Ovary (tissue), 3 donors: ENCODE results near the gene ENTPD7.

Experiments
- EP300 ChIP-seq: sonication (generic); formaldehyde crosslinking; IDR thresholded peaks from one replicate; pipeline ENCODE4 v1.6.1; 2017; ENCODE audit warnings: antibody characterized with exemption
- POLR2A ChIP-seq: fragments of 450-650 bp; IDR thresholded peaks from one replicate; pipeline ENCODE4 v1.6.1; 2017; ENCODE audit warnings: antibody characterized with exemption, mild to moderate bottlenecking, moderate library complexity
- TF ChIP-seq, protein P1 (sequence below), 3 donors: fragments of 450-650 bp in 2 of 3; fragments of 200-600 bp in 1 of 3; IDR thresholded peaks; one replicate each; pipeline versions ENCODE4 v1.5.1 to v1.8.0; 2016 to 2022; ENCODE audit warnings: antibody characterized with exemption in 3 of 3, mild to moderate bottlenecking in 1 of 3
- donor health status: DM: no; HTN: no; CAD: no.

DNA sequence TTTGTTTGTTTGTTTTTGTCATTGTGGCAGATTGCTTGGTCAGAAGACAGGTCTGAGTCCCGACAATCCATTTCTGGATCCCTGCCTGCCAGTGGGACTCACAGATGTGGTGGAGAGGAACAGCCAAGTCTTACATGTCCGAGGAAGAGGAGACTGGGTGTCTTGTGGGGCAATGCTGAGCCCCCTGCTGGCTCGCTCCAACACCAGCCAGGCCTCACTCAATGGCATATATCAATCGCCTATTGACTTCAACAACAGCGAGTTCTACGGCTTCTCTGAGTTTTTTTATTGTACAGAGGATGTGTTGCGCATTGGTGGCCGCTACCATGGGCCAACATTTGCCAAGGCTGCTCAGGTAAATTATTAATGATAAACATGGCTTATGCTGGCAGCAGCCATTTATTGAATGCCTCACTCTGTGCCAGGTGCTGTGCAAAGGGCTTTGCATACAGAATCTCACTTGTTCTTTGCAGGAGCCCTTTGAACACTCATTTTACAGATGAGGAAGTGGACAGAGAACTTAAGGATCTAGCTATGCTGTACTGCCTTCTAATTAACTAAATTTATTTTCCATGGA lies 39.3 kb downstream of the ENTPD7 start:
- TF ChIP-seq POLR2A (no peak), EP300 (no peak)
- TF ChIP-seq, protein P1, sequence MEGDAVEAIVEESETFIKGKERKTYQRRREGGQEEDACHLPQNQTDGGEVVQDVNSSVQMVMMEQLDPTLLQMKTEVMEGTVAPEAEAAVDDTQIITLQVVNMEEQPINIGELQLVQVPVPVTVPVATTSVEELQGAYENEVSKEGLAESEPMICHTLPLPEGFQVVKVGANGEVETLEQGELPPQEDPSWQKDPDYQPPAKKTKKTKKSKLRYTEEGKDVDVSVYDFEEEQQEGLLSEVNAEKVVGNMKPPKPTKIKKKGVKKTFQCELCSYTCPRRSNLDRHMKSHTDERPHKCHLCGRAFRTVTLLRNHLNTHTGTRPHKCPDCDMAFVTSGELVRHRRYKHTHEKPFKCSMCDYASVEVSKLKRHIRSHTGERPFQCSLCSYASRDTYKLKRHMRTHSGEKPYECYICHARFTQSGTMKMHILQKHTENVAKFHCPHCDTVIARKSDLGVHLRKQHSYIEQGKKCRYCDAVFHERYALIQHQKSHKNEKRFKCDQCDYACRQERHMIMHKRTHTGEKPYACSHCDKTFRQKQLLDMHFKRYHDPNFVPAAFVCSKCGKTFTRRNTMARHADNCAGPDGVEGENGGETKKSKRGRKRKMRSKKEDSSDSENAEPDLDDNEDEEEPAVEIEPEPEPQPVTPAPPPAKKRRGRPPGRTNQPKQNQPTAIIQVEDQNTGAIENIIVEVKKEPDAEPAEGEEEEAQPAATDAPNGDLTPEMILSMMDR (IDR thresholded peaks at IDR 0.05) = no peak
